Progenitor cell of endocrine pancreas (in vitro differentiated cells): Measurements from ENCODE around the gene SLC18A2. TPM values are rescaled to one million over a fixed set of nuclear protein-coding genes. Genes with fewer than 3 reads are reported as not detected.
A peak's percentile ranks its signal among the peaks of the same experiment; 100 is the strongest.

ENCODE experiments used
- DNase-seq: peaks from one replicate; pipeline ENCODE4 v3.0.0; 2021; ENCODE audit warnings: low spot score; ENCODE audit not compliant: unreplicated experiment
- H3K27ac Mint-ChIP-seq: 2 replicates; pipeline ENCODE4 v1.8.0; 2021; ENCODE audit warnings: mild to moderate bottlenecking, moderate library complexity, mixed read lengths
- H3K27me3 Mint-ChIP-seq: 2 replicates; pipeline ENCODE4 v1.8.0; 2021; ENCODE audit warnings: mixed read lengths
- H3K36me3 Mint-ChIP-seq: 2 replicates; pipeline ENCODE4 v1.8.0; 2022; ENCODE audit warnings: mixed read lengths; ENCODE audit not compliant: insufficient read depth
- H3K4me1 Mint-ChIP-seq: 2 replicates; pipeline ENCODE4 v1.8.0; 2021; ENCODE audit warnings: low read depth, mixed read lengths
- H3K4me3 Mint-ChIP-seq: 2 replicates; pipeline ENCODE4 v1.8.0; 2021; ENCODE audit warnings: low read depth, mild to moderate bottlenecking, moderate library complexity, mixed read lengths
- H3K9me3 Mint-ChIP-seq: 2 replicates; pipeline ENCODE4 v1.8.0; 2021; ENCODE audit warnings: low read depth, mixed read lengths
- CTCF ChIP-seq: fragments of 200-600 bp; sonication (generic); IDR thresholded peaks from one replicate; pipeline ENCODE4 v1.5.0; 2021; ENCODE audit warnings: antibody characterized with exemption, mild to moderate bottlenecking; ENCODE audit not compliant: unreplicated experiment
- total RNA-seq: library from RNA; stranded (reverse); gene quantifications from 2 replicates; pipeline ENCODE4 v1.2.1, GENCODE V29; 2021

The SLC18A2 gene
- total RNA-seq, 1 donor from 2014 or later, result 0.17 TPM

- H3K4me3 Mint-ChIP-seq, result no peak overlapping the region
- DNase-seq, result no peak
- H3K4me1 Mint-ChIP-seq, result no peaks in the 10 kb centered on the region
- TF ChIP-seq CTCF, result no peak
- no peaks in the 10 kb centered on the region for H3K9me3 Mint-ChIP-seq
- no peak overlapping the region for H3K27ac Mint-ChIP-seq
- peaks cover 73% of the 10 kb centered on the region for H3K27me3 Mint-ChIP-seq
- H3K36me3 Mint-ChIP-seq, result no peaks in the 10 kb centered on the region
Observed at GRCh38 chr10:117237401-117237991, 3.4 kb upstream of the SLC18A2 start.

GRCh38 chr10:117239051-117239450, 1.9 kb upstream of the SLC18A2 start:
- no peak overlapping the region for H3K27ac Mint-ChIP-seq
- no peaks in the 10 kb centered on the region for H3K9me3 Mint-ChIP-seq
- no peak for TF ChIP-seq CTCF
- H3K4me3 Mint-ChIP-seq, result no peak overlapping the region
- no peaks in the 10 kb centered on the region for H3K4me1 Mint-ChIP-seq
- no peaks in the 10 kb centered on the region for H3K36me3 Mint-ChIP-seq
- H3K27me3 Mint-ChIP-seq, result peaks cover 77% of the 10 kb centered on the region
- no peak for DNase-seq

GRCh38 chr10:117239721-117240620, 943 bp upstream of the SLC18A2 start:
- Mint-ChIP-seq H3K27me3 (peaks cover 78% of the 10 kb centered on the region), H3K36me3 (no peaks in the 10 kb centered on the region), H3K4me1 (no peaks in the 10 kb centered on the region), H3K27ac (no peak overlapping the region), H3K4me3 (no peak overlapping the region), H3K9me3 (no peaks in the 10 kb centered on the region)
- no peak for DNase-seq
- TF ChIP-seq CTCF, result no peak

DNA sequence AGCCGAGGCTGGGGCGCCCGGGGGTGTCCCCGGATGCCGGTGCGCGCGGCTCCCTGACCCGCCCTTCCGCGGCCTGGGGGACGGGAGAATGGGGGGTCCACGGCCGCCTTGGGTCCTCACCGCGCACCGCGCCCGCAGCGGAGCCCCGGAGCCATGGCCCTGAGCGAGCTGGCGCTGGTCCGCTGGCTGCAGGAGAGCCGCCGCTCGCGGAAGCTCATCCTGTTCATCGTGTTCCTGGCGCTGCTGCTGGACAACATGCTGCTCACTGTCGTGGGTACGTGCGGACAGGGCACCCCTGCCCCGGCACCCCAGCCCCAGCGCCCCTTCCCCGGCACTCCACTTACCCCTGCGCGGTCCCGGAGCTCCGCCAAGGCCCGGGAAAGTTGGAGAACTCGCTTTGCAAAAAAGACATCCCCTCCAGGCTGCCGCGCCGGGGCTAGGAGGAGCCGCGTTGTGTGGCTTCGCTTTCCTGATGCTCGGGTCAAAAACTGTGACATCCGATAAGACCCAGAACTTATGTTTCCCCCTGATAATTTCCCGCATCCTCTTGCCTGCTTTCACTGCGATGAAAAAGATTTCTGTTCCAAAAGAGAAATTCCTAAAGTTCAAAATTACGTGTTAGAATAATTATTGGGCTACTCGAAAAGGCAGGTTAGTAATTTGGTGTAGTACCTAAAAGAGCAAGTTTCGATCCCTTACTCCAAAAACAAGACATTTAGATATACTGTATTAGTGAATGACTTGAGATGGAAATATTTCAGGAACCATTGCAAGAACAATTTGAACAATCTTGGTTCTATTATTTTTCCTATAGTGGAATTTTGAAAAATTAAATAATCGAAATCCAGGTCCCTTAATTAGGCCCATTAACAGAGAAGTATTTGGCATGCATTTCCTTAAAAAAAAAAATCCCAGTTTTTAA, 888 bp downstream of the SLC18A2 start:
- TF ChIP-seq CTCF, result no peak
- Mint-ChIP-seq H3K27me3 (peaks cover 75% of the 10 kb centered on the region), H3K9me3 (no peaks in the 10 kb centered on the region), H3K27ac (no peak overlapping the region), H3K4me3 (peak overlapping the region; percentile 59), H3K36me3 (no peaks in the 10 kb centered on the region), H3K4me1 (no peaks in the 10 kb centered on the region)
- no peak for DNase-seq

DNA sequence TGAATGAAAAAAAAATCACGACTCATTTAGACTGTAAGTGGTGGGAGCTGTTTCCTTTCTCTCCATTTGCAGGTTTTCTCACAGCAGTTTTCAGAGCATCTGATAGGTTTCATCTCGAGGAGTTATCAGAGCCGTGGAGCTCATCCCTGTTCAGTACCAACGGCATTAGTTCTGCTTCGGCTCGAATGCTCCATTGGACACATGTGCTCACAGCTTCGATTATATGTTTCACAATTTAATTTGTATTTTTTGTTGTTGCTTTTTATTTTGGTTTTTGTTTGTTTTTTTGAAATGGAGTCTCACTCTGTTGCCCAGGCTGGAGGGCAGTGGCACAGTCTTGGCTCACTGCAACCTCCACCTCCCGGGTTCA, 1.5 kb downstream of the SLC18A2 start:
- no peaks in the 10 kb centered on the region for H3K4me1 Mint-ChIP-seq
- H3K36me3 Mint-ChIP-seq, result no peaks in the 10 kb centered on the region
- no peak overlapping the region for H3K4me3 Mint-ChIP-seq
- peaks cover 77% of the 10 kb centered on the region for H3K27me3 Mint-ChIP-seq
- DNase-seq, result no peak
- no peak for TF ChIP-seq CTCF
- no peak overlapping the region for H3K27ac Mint-ChIP-seq
- no peaks in the 10 kb centered on the region for H3K9me3 Mint-ChIP-seq
